ENCODE data around the gene CSDE1. TPM values are rescaled to one million over a fixed set of nuclear protein-coding genes. Genes with fewer than 3 reads are reported as not detected.
"Not testable (repeated sequence)": the region's sequence is repeated elsewhere in the genome, so short reads cannot be mapped to it uniquely, and the experiment has no call there.

Gene CSDE1
- total RNA-seq = 487 TPM

DNA sequence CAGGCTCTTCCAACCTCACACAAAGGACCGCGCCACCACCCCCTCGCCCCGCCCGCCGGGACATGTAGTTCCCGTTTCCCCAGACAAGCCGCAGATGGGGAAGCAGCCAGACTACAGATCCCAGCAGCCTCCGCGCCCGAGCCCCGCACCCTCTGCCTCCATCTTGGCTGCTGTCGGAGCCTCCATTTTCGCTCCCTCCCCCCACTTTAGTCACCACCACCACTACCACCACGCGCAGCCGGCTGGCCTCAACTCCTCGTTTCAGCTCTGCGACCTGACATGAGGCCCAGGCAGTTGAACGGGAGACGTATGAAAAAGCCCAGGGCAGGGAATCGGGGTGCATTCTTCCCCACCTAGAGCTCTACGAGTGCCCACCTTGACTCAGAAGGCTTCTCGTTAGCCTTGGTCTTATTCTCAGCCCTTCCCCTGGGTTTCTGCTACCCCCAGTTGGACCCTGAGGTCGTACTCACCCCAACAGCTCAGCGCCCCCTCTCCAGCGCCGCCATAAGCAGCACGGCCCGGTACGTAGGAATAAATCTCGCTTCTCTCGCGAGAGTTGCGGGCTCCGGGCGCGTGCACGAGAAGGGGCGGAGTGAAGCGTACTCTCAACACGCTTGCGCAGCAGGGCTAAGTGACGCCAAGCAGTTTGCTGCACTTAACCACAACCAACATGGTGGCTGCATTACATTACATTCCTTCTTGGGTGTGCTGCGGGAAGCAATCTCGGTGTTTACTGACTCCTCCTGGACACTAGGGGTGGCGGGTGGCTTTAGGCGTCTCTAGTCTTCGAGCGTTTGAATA lies at the start of gene CSDE1:
TSS of gene CSDE1 (minus strand) at position 530 of the 801 bp plus-strand sequence. CDS start 18,094 bp downstream, outside the sequence.
- peak; percentile 99 for DNase-seq

DNA sequence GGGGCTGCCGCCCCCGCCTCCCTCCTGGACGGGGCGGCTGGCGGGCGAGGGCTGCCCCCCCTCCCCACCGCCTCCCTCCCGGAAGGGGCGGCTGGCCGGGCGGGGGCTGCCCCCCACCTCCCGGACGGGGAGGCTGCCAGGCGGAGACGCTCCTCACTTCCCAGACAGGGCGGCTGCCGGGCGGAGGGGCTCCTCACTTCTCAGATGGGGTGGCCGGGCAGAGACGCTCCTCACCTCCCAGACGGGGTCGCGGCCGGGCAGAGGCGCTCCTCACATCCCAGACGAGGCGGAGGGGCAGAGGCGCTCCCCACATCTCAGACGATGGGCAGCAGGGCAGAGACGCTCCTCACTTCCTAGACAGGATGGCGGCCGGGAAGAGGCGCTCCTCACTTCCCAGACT lies 46.7 kb upstream of the CSDE1 start:
- DNase-seq = not testable (repeated sequence)

DNA sequence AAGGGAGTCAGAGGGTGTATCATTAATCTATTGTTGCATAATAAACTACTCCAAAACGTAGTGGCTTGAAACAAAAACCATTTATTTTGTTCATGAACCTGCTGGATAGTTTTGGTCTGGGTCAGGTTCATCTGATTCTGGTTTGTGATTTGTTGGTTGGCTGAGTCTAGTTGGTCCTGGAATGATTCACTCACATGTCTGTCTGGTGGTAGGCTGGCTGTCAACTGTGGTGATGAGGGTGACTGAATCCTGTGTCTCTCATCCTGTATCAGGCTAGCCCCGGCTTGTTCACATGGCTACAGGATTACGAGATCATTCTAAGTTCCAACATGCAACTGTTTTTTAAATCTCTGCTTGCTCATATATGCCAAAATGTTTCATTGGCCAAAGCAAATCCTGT lies 45.2 kb upstream of the CSDE1 start:
- no peak for DNase-seq

DNA sequence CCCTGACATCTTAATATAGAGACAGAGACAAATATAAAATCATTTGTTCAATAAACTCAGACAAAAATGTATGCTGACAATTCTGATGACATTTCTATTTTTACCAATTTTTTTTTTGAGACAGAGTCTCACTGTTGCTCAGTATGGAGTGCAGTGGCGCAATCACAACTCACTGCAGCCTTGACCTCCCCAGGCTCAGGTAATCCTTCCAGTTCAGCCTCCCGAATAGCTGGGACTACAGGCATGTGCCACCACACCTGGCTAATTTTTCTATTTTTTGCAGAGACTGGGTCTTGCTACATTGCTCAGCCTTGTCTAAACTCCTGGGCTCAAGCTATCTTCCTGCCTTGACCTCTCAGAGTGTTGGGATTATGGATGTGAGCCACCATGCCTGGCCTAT lies 36.3 kb upstream of the CSDE1 start:
- DNase-seq = no peak

- not testable (repeated sequence) for DNase-seq
Observed at GRCh38 chr1:114790581-114790980, 32.8 kb upstream of the CSDE1 start.

DNA sequence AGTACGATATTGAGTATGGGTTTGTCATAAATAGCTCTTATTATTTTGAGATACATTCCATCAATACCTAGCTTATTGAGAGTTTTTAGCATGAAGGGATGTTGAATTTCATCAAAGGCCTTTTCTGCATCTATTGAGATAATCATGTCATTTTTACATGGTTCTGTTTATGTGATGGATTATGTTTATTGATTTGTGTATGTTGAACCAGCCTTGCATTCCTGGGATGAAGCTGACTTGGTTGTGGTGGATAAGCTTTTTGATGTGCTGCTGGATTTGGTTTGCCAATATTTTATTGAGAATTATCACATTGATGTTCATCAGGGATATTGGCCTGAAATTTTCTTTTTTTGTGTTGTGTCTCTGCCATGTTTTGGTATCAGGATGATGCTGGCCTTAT lies 28.7 kb upstream of the CSDE1 start:
- not testable (repeated sequence) for DNase-seq

DNA sequence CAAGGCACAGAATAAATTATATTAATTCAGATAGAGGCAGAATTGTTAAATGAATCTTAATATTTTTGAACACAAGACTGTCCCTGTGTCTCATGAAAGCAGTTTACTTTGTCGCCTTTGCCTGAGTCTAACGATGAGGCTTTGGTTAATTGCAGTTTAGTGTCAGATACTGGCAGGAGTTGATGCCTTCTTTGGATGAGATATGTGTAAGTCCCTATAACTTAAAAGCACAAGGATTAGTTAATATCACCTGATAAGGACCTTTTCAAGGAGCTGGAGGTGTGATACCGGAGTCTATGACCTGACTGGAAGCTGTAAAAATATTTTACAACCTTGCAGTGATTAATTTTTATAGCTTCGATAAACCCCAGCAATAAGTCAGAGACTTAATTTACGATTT lies 24.7 kb upstream of the CSDE1 start:
- DNase-seq = no peak

GRCh38 chr1:114780344-114781226 lies 22.8 kb upstream of the CSDE1 start, which contains the start of gene SIKE1:
TSS of gene SIKE1 (minus strand) at chr1:114780685. CDS start at chr1:114780607, 78 bp downstream.
- peak; percentile 92 for DNase-seq

GRCh38 chr1:114779722-114780121 lies 21.9 kb upstream of the CSDE1 start:
- DNase-seq = no peak

- not testable (repeated sequence) for DNase-seq
Observed at GRCh38 chr1:114776726-114777125, 18.9 kb upstream of the CSDE1 start.

GRCh38 chr1:114771992-114772391 lies 14.2 kb upstream of the CSDE1 start:
- no peak for DNase-seq

DNA sequence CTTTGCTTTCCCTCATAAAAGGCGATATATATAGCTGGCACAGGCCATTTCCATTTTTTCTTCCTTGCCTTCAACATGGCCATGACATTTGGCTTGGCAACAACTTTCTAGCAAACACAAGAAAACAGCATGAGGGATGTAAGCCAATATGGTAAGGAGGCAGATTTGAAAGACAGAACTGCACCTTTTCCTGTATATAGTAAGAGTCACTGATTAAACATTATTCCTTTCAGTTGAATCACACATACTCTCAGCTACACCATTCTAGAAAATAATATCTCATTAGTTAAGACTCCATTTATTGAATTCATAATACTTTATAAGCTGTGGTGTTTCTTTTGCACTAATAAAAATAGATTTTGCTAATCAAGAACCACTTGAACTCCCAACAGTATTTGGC lies 13.2 kb upstream of the CSDE1 start:
- no peak for DNase-seq

DNA sequence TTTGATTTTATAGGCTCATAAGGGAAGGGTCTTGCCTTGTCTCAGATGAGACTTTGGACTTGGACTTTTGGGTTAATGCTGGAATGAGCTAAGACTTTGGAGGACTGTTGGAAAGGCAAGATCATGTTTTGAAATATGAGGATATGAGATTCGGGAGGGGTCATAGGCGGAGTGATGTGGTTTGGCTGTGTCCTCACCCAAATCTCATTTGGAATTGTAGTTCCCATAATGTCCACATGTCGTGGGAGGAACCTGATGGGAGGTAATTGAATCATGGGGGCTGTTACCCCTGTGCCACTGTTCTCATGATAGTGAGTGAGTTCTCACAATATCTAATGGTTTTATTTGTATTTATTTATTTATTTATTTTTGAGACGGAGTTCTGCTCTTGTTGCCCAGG lies 6.9 kb upstream of the CSDE1 start:
- no peak for DNase-seq

- DNase-seq = no peak
Observed at GRCh38 chr1:114758256-114758832, 560 bp upstream of the CSDE1 start.

GRCh38 chr1:114756949-114757454 lies 782 bp downstream of the CSDE1 start:
- DNase-seq = peak; percentile 69

DNA sequence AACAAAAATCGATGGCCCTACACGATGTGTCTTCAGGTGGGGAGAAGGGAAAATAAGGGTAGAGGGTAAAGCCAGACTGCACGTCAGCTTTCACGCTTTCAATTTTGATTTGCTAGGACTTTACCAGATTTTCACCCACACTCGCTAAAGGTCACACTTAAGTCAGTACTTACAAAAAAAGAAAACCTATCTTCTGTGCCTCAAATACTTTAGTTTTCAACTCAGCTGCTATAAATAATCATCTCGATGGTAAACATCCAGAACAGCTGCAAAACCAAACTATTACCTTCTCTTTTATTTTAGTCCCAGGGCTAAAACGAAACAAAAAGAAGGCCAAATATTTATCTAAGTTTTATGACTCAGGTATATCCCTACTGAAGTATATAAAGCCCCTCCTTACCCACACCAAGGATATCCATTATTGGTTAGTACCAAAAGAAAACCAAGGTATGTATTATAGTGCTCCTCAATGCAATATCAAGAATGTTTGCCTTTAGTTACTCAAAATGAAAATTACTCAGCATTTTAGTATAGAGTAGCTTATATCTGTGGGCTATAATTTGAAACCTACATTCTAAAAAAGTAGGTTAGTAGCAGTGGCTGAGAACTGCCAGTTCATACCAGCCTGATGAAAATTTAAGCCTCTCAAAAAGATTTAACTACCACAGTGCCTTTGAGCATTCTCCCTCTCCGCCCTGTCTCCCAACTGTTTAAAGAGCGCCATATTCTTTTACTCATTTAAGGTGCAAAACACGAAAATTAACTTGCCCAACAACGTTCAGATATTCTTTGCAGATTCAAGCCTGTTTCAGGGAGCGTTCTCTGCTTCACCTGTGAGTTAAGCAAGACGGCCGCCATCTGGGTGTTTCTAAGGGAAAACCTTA lies 1.5 kb downstream of the CSDE1 start:
- no peak for DNase-seq

DNA sequence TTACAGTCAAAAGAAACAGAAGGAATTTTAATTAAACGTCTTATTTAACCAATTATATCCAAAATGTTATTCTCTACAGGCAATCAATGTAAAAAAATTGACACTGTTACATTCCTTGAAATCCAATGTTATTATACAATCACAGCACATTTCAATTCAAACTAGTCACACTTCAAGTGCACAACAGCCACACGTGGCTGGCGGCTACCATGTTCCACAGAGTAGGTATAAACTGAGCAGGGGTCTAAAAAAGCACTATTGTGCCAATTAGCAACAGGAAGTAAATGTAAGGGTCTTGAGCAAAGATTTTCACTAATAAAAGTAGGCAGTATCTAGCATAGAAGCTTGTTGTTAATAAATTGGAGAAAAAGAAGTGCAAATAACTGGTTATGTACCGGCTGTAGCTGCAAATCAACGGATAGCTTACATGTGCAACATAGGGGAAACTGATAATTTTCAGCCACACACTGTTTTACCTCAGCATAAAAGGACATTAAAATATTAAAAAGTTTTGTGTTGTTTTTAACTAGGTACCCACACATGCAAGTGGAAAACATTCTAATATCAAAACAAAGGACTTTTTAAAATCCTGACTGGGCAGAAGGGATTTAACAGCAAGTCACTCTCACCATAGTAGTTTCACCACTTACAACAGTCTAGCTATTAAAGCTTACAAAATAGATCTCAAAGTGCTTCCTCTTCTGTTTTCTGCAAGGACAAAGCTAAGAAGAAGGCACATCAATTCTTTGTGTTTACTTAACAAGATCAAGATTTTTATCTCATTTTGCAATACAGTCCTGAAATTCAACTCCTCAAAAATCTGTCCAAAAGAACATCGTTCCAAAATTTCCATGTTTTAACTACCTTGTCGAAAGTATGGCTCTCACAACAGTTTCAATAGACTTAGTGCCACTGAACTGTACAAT lies 2.5 kb downstream of the CSDE1 start:
- DNase-seq = no peak

- DNase-seq = not testable (repeated sequence)
Observed at GRCh38 chr1:114753702-114754101, 4.1 kb downstream of the CSDE1 start.

DNA sequence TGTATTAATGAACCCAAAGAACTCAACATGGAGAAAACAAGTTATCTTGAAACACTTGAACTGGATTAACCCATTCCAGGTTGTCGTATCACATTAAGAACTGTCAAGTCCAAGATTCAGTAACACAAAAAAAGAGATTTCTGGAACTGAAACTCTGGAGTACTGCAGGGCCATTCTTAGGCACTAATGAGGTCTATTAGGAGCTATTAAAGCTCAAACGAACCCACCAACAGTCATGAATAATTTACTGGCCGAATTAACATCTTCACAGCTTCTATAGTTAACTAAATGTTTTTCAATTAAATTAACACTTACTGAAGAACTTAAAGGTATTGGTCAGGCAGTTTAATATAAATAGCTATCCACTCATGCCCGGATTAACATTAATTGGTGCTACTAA lies 4.6 kb downstream of the CSDE1 start:
- DNase-seq = no peak

DNA sequence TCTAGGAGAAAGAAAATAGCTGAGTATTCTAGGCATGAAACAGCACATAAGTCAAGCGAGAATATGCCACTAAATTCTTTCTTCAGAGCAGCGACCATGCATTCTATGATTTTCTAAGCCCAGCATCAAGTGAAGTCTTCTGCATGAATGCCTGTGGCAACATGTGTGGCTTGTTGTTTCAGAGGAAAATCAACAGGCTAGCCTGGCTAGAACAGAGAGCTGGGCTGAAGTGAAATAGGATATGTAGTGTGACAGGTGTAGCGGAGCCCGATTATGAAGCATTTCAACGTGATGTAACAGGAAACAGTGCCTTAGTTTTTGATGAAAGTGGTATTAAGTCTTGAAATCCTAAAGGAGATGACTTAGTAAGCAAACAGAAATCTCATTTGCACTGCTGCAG lies 7.0 kb downstream of the CSDE1 start:
- DNase-seq = no peak
